CD4-positive, alpha-beta memory T cell (primary cell): ENCODE data around the gene NAALADL2. TPM values are rescaled to one million over a fixed set of nuclear protein-coding genes. Genes with fewer than 3 reads are reported as not detected.

Experiments
- CTCF ChIA-PET: fragments of 350-600 bp; sonication (Branson Sonifier 250); formaldehyde crosslinking; loops from one replicate; lab custom pipeline; 2021; ENCODE audit warnings: inconsistent platforms; ENCODE audit not compliant: partially characterized antibody; lab: Charles Lee
- POLR2A ChIA-PET: fragments of 350-600 bp; sonication (Branson Sonifier 250); formaldehyde crosslinking; loops from one replicate; lab custom pipeline; 2021; ENCODE audit not compliant: partially characterized antibody; lab: Charles Lee
- DNase-seq, 5 donors: peaks; one replicate each; pipeline versions ENCODE4 v3.0.0 to v3.0.0-alpha.2; 2020 to 2022; ENCODE audit warnings: mixed read lengths in 1 of 5
- H3K27ac ChIP-seq: one replicate; pipeline ENCODE4 v1.7.0; 2013; ENCODE audit warnings: low read depth, low read length
- H3K27me3 ChIP-seq: 2 replicates; pipeline ENCODE4 v1.7.0; 2013; ENCODE audit warnings: mild to moderate bottlenecking, low read length, moderate library complexity; ENCODE audit not compliant: insufficient read depth
- H3K36me3 ChIP-seq: 2 replicates; pipeline ENCODE4 v1.7.0; 2013; ENCODE audit warnings: mild to moderate bottlenecking, low read length, moderate library complexity; ENCODE audit not compliant: insufficient read depth
- H3K4me1 ChIP-seq: 2 replicates; pipeline ENCODE4 v1.7.0; 2013; ENCODE audit warnings: mild to moderate bottlenecking, low read length, moderate library complexity; ENCODE audit not compliant: insufficient read depth
- H3K4me3 ChIP-seq, 2 donors: one replicate each; pipeline ENCODE4 v1.7.0; 2013; ENCODE audit warnings: low read length in 2 of 2, mild to moderate bottlenecking in 1 of 2
- H3K9me3 ChIP-seq, 2 donors: one replicate each; pipeline ENCODE4 v1.7.0; 2013; ENCODE audit warnings: low read length in 2 of 2, control low read depth in 1 of 2; ENCODE audit not compliant: control insufficient read depth in 1 of 2
- H3K27ac Mint-ChIP-seq, 7 donors: one replicate each; pipeline ENCODE4 v1.8.0; 2020 to 2021; ENCODE audit warnings: mixed read lengths in 7 of 7, mild to moderate bottlenecking in 6 of 7, inconsistent platforms in 3 of 7, moderate library complexity in 3 of 7
- H3K27me3 Mint-ChIP-seq, 2 donors: one replicate each; pipeline ENCODE4 v1.8.0; 2020 to 2021; ENCODE audit warnings: mixed read lengths in 2 of 2
- H3K36me3 Mint-ChIP-seq, 2 donors: one replicate each; pipeline ENCODE4 v1.8.0; 2020 to 2021; ENCODE audit warnings: mixed read lengths in 2 of 2, inconsistent platforms in 1 of 2, mild to moderate bottlenecking in 1 of 2
- H3K4me1 Mint-ChIP-seq, 4 donors: one replicate each; pipeline ENCODE4 v1.8.0; 2020 to 2021; ENCODE audit warnings: mixed read lengths in 4 of 4, mild to moderate bottlenecking in 1 of 4
- H3K4me3 Mint-ChIP-seq, 8 donors: one replicate each; pipeline ENCODE4 v1.8.0; 2020 to 2021; ENCODE audit warnings: mixed read lengths in 8 of 8, mild to moderate bottlenecking in 7 of 8, moderate library complexity in 6 of 8, inconsistent platforms in 3 of 8
- H3K9me3 Mint-ChIP-seq, 8 donors: one replicate each; pipeline ENCODE4 v1.8.0; 2020 to 2021; ENCODE audit warnings: mixed read lengths in 8 of 8, mild to moderate bottlenecking in 5 of 8, inconsistent platforms in 3 of 8, moderate library complexity in 1 of 8
- intact Hi-C: fragments of 100-400 bp; cut with micrococcal nuclease; formaldehyde crosslinking; loops from one replicate; pipeline ENCODE4 v1.15.1; 2023
- polyA plus RNA-seq, 2 donors: library from polyadenylated mRNA; unstranded; fragments of 300-500 nt; fragmentation: Illumina TruSeq; gene quantifications; one replicate each; pipeline ENCODE4 v1.2.3, GENCODE V29; 2021
- total RNA-seq, 2 experiments: library from RNA; stranded (reverse); gene quantifications; one replicate each; pipeline ENCODE4 v1.2.3, GENCODE V29; 2021

The NAALADL2 gene
- total and polyA plus RNA-seq, 4 experiments from 2014 or later, result not detected

DNA sequence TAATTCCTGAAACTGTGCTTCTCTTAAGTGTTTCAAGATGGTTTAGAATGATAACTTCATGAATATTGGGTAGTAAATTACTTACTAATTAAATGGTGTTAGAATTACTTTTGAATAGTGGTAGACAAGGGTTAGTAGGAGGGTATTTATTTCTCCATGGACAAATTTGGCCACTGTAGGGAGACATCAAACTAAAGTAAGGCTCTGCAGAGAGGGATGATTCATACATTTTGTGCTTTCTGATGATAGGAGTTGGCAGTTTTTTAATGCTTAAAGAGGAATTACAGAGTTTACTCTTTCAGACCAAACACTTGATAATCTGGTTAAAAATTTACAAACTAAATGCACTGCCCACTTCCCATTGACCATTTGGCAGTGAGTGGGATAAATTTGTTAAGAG, 127.6 kb downstream of the NAALADL2 start:
- Mint-ChIP-seq H3K9me3 (peaks cover 0 to 11% (median 5%) of the 10 kb centered on the region in 8 donors), H3K4me1 (no peaks in the 10 kb centered on the region), H3K36me3 (no peaks in the 10 kb centered on the region), H3K4me3 (no peak overlapping the region), H3K27ac (no peak overlapping the region), H3K27me3 (no peaks in the 10 kb centered on the region)
- Histone ChIP-seq H3K4me3 (no peak overlapping the region), H3K9me3 (no peaks in the 10 kb centered on the region), H3K36me3 (no peaks in the 10 kb centered on the region), H3K27ac (no peak overlapping the region), H3K4me1 (no peaks in the 10 kb centered on the region), H3K27me3 (no peaks in the 10 kb centered on the region)
- ChIA-PET CTCF (no interaction called here), POLR2A (no interaction called here)
- intact Hi-C loops, result no loop called here
- DNase-seq, result no peak

DNA sequence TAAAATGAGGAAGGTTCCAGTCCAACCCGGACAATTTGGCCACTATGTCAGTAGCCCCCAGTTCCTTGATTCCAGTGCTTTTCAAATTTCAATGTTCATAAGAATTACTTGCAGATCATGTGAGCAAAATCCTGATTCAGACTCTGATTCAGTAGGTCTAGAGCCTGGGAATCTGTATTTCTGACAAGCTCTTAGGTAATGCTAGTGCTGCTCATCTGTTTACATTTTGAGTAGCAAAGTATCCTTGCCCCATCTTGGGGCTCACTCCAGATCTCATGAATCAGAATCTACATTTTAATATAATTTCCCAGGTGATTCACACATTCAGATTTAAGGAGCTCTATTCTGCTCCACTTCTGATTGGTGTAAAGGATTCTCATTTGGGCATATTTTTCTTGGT, 142.0 kb downstream of the NAALADL2 start:
- POLR2A ChIA-PET, result no interaction called here
- Histone ChIP-seq H3K4me1 (no peaks in the 10 kb centered on the region), H3K9me3 (no peaks in the 10 kb centered on the region), H3K36me3 (no peaks in the 10 kb centered on the region), H3K27me3 (no peaks in the 10 kb centered on the region), H3K4me3 (no peak overlapping the region), H3K27ac (no peak overlapping the region)
- Mint-ChIP-seq H3K27ac (no peak overlapping the region), H3K36me3 (no peaks in the 10 kb centered on the region), H3K4me1 (no peaks in the 10 kb centered on the region), H3K27me3 (no peaks in the 10 kb centered on the region), H3K9me3 (peaks cover 2 to 6% (median 5%) of the 10 kb centered on the region in 8 donors), H3K4me3 (no peak overlapping the region)
- CTCF ChIA-PET, result no interaction called here
- intact Hi-C loops, result no loop called here
- DNase-seq, result no peak

DNA sequence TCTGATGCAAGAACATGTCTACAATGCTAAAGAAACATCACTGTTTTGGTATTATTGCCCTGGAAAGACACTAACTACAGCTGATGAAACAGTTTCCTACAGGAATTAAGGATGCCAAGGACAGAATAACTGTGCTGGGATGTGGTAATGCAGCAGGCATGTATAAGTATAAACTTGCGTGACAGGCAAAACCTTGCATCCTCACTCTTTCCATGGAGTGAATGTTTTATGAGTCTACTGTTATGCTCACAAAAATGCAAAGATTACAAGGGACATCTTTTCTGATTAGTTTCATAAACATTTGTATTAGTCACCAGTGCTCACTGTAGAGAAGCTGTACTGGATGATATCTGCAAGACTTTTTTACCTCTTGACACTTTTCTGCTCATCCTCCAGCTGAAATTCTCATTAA, 143.6 kb downstream of the NAALADL2 start:
- ChIA-PET CTCF (no interaction called here), POLR2A (no interaction called here)
- Mint-ChIP-seq H3K27ac (no peak overlapping the region), H3K4me1 (no peaks in the 10 kb centered on the region), H3K4me3 (no peak overlapping the region), H3K27me3 (no peaks in the 10 kb centered on the region), H3K9me3 (peaks cover 0 to 6% (median 2%) of the 10 kb centered on the region in 8 donors), H3K36me3 (no peaks in the 10 kb centered on the region)
- intact Hi-C loops, result no loop called here
- H3K27ac ChIP-seq, result no peak overlapping the region
- no peak overlapping the region for H3K4me3 ChIP-seq
- H3K4me1 ChIP-seq, result no peaks in the 10 kb centered on the region
- H3K9me3 ChIP-seq, result no peaks in the 10 kb centered on the region
- DNase-seq, result no peak
- no peaks in the 10 kb centered on the region for H3K36me3 ChIP-seq
- no peaks in the 10 kb centered on the region for H3K27me3 ChIP-seq

- no peak overlapping the region for H3K4me3 Mint-ChIP-seq
- H3K36me3 Mint-ChIP-seq, result no peaks in the 10 kb centered on the region
- no peak overlapping the region for H3K27ac Mint-ChIP-seq
- no peaks in the 10 kb centered on the region for H3K4me1 Mint-ChIP-seq
- H3K4me1 ChIP-seq, result no peaks in the 10 kb centered on the region
- POLR2A ChIA-PET, result no interaction called here
- intact Hi-C loops, result no loop called here
- H3K27me3 Mint-ChIP-seq, result no peaks in the 10 kb centered on the region
- no peak for DNase-seq
- CTCF ChIA-PET, result no interaction called here
- no peak overlapping the region for H3K4me3 ChIP-seq
- H3K27ac ChIP-seq, result no peak overlapping the region
- H3K27me3 ChIP-seq, result no peaks in the 10 kb centered on the region
- peaks cover 0 to 6% (median 2%) of the 10 kb centered on the region in 8 donors for H3K9me3 Mint-ChIP-seq
- no peaks in the 10 kb centered on the region for H3K36me3 ChIP-seq
- H3K9me3 ChIP-seq, result no peaks in the 10 kb centered on the region
These were observed 144.5 kb downstream of the NAALADL2 start for GRCh38 chr3:175003590-175003989.

DNA sequence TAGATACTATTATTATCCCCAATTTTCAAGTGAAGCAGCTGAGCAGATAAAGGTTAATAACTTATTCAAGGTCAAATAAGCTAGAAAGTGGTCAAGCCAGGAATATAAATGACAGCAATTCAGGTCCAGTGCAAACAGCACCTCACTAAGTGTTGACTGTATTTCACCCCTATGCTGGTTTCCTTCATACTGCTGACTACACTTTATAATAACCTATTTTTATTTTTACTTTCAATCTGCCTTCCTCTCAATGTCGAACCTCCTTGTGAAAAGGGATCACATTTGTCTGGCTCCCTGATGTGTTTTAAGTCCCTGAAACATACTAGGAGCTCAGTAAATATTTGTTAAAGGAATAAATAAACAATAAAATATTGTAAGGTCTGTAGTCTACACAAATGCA, 146.1 kb downstream of the NAALADL2 start:
- no peaks in the 10 kb centered on the region for H3K36me3 Mint-ChIP-seq
- H3K9me3 Mint-ChIP-seq, result peaks cover 0 to 6% (median 2%) of the 10 kb centered on the region in 8 donors
- H3K27me3 ChIP-seq, result no peaks in the 10 kb centered on the region
- no peak overlapping the region for H3K27ac Mint-ChIP-seq
- intact Hi-C loops, result no loop called here
- DNase-seq, result no peak
- H3K9me3 ChIP-seq, result no peaks in the 10 kb centered on the region
- no peak overlapping the region for H3K4me3 ChIP-seq
- ChIA-PET CTCF (no interaction called here), POLR2A (no interaction called here)
- no peaks in the 10 kb centered on the region for H3K36me3 ChIP-seq
- no peaks in the 10 kb centered on the region for H3K4me1 ChIP-seq
- no peak overlapping the region for H3K27ac ChIP-seq
- H3K27me3 Mint-ChIP-seq, result no peaks in the 10 kb centered on the region
- no peaks in the 10 kb centered on the region for H3K4me1 Mint-ChIP-seq
- no peak overlapping the region for H3K4me3 Mint-ChIP-seq

DNA sequence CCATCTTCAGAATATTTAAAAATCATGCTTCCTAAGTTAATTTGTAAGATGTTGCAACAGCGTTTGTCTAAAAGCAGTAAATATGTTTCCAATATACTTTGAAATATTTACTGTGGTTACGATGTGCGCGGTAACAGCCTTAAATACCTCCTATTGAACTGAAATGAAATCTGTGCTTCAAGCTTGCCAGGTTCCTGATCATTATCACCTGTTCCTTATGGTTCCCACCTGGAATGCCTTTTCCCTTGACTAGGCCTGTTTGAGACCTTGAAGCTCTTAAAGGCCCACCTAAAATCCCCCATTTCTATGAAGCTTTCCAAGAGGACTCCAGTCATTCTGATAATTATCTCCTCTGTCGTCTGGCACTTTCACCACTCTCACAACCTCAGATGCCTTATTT, 146.7 kb downstream of the NAALADL2 start:
- no peaks in the 10 kb centered on the region for H3K4me1 ChIP-seq
- Mint-ChIP-seq H3K36me3 (no peaks in the 10 kb centered on the region), H3K4me3 (no peak overlapping the region), H3K27me3 (no peaks in the 10 kb centered on the region), H3K9me3 (peaks cover 0 to 6% (median 3%) of the 10 kb centered on the region in 8 donors), H3K4me1 (no peaks in the 10 kb centered on the region), H3K27ac (no peak overlapping the region)
- H3K36me3 ChIP-seq, result no peaks in the 10 kb centered on the region
- H3K27me3 ChIP-seq, result no peaks in the 10 kb centered on the region
- ChIA-PET CTCF (no interaction called here), POLR2A (no interaction called here)
- H3K4me3 ChIP-seq, result no peak overlapping the region
- H3K9me3 ChIP-seq, result no peaks in the 10 kb centered on the region
- intact Hi-C loops, result no loop called here
- H3K27ac ChIP-seq, result no peak overlapping the region
- DNase-seq, result no peak

GRCh38 chr3:175007306-175007705, 148.2 kb downstream of the NAALADL2 start:
- Histone ChIP-seq H3K4me1 (no peaks in the 10 kb centered on the region), H3K4me3 (no peak overlapping the region), H3K27ac (no peak overlapping the region), H3K36me3 (no peaks in the 10 kb centered on the region), H3K27me3 (no peaks in the 10 kb centered on the region), H3K9me3 (no peaks in the 10 kb centered on the region)
- Mint-ChIP-seq H3K4me1 (no peaks in the 10 kb centered on the region), H3K36me3 (no peaks in the 10 kb centered on the region), H3K27me3 (no peaks in the 10 kb centered on the region), H3K9me3 (peaks cover 0 to 4% (median 2%) of the 10 kb centered on the region in 8 donors), H3K27ac (no peak overlapping the region), H3K4me3 (no peak overlapping the region)
- DNase-seq, result no peak
- intact Hi-C loops, result no loop called here
- POLR2A ChIA-PET, result no interaction called here
- CTCF ChIA-PET, result no interaction called here

DNA sequence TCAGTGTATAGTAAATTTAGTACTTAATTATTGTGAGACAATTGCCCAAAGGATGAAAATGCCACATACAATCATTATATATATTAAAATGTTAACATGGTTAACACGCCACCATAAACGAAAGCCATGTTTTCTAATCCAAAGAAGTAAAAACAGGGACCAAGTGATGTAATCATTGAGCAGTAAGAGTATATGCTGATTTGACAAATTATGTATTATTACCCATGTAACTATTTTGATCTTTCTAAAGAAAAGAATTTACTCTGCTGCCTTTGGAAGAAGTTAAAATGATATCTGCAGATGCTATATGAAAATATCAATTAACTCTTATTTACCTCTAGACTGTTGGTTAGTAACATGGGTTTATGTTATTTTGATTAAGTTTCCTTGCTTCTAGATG, 150.2 kb downstream of the NAALADL2 start:
- intact Hi-C loops, result no loop called here
- ChIA-PET POLR2A (no interaction called here), CTCF (no interaction called here)
- Histone ChIP-seq H3K27me3 (no peaks in the 10 kb centered on the region), H3K4me1 (no peaks in the 10 kb centered on the region), H3K27ac (no peak overlapping the region), H3K36me3 (no peaks in the 10 kb centered on the region), H3K9me3 (no peaks in the 10 kb centered on the region), H3K4me3 (no peak overlapping the region)
- Mint-ChIP-seq H3K36me3 (no peaks in the 10 kb centered on the region), H3K27ac (no peak overlapping the region), H3K4me3 (no peak overlapping the region), H3K4me1 (no peaks in the 10 kb centered on the region), H3K27me3 (no peaks in the 10 kb centered on the region), H3K9me3 (peaks cover 0 to 5% (median under 1%) of the 10 kb centered on the region in 8 donors)
- DNase-seq, result no peak
